HPDE6-E6E7 (cell line): ENCODE data around the gene GATB.
A peak's percentile ranks its signal among the peaks of the same experiment; 100 is the strongest.
"Not testable (repeated sequence)": the region's sequence is repeated elsewhere in the genome, so short reads cannot be mapped to it uniquely, and the experiment has no call there.

Experiments
- DNase-seq: peaks from one replicate; pipeline ENCODE4 v3.0.0; 2011; ENCODE audit warnings: missing footprints; ENCODE audit errors: extremely low spot score

GATB gene

GRCh38 chr4:151785484-151786157 is 24.8 kb upstream of the GATB start:
- DNase-seq, result no peak

DNA sequence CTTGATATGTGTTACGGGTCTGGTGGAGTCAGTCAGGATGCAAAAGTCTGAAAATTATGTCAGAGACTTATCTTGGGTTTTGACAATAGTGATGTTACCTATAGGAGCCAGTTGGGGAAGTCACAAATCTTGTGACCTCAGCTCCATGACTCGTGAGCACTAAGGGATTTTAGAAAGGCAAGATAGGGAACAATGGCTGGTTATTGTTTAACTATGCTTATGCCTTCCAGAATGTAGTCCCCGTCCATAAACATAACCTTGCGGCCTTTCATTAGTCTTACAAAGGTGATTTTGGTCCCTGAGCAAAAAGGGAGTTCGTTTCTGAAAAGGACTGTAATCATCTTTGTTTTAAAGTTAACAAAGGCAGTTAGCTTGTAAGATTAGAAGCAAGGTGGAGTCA is 23.9 kb upstream of the GATB start:
- DNase-seq, result no peak

- DNase-seq, result no peak
Observed at GRCh38 chr4:151783867-151784266, 23.1 kb upstream of the GATB start.

GRCh38 chr4:151782296-151782695 is 21.5 kb upstream of the GATB start:
- no peak for DNase-seq

DNA sequence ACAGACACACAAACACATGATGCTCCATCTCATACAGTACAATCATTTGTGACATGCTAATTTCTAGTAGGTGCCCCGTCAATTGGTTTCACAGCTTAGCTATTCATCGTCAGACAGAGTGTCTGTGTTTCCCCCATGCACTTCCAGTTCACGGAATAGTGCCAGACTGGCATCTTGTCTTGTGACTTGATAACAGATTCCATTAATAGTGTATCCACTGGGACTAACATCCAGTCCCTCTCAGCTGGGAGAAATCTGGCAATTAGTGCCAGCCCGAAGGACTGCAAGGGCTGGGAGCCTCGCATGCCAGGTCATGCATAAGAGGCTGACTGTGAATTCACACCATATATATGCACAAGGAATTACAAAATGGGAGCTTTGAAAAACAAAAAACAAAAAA is 20.2 kb upstream of the GATB start:
- no peak for DNase-seq

DNA sequence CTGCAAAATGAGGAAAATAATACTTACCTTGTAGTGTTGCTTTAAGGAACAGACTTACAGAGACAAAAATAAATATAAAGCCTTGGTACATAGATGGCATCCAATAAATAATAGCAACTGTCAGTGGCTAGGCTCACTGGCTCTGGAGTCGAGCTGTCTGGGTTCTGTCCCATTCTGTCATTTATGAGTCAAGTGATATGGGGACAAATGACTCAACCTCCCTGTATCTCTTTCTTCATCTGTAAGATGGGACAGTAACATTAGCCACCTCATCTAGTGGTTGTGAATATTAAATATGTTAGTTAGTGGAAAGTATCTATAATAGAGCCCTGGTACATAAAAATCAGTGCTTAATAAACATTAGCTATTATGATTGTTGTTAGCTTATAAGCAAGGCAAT is 16.7 kb upstream of the GATB start:
- DNase-seq, result no peak

GRCh38 chr4:151774324-151774723 is 13.5 kb upstream of the GATB start:
- DNase-seq, result no peak

DNA sequence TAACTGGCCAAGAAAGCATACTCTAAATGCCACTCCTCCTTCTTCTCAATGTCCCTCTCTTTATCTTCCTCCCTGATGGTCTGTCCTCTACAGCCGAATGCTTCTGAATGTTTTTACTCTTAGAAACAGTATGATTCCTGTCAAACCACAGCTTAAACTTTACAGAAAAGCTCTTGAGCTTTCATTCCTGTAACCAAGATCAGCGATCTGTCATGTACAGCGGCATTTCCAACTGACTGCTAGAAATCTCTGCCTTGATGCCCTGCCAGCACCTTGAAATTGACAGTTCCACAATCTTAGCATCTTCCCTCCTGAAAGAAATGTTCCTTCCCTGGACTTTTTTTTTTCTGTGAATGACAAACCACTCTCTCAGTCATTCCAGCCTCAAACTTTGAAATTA is 11.5 kb upstream of the GATB start:
- no peak for DNase-seq

GRCh38 chr4:151771664-151772063 is 10.9 kb upstream of the GATB start:
- DNase-seq, result no peak

DNA sequence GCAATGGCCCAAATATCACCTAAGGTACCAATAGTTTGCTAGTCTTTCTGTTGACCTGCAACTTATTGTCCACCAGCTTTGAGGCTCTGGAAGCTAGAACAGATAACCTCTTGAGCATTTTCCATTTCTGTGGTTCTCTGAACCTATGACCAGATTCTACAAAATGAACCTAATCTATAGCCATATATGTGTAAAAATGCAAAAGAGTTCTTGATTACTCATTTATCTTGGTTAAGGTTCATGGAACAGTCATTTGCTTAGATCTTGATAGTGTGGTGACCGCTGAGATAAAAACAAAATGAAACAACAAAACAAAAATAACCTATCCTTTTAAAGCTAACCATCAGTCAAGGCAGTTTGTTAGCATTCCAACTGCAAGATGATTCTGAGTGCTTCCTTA is 9.3 kb upstream of the GATB start:
- no peak for DNase-seq

DNA sequence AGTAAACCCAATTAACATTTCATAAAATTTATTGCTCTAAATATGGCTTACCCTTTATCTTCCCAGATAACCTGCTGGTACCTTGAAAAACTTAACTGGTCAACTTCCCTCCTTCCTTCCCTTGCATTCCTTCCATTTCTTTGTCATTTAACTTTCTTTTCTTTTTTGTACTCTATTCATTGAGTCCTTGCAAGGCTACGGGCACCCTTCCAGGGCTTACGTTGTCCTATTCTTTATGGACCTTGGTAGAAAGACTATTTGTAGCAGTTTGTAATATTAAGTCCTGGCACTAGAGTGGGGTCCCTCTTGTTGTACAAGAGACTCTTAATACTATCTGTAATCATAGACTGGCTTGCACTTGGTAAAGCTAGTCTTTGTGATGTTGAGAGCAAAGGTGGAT is 8.0 kb upstream of the GATB start:
- DNase-seq, result no peak

DNA sequence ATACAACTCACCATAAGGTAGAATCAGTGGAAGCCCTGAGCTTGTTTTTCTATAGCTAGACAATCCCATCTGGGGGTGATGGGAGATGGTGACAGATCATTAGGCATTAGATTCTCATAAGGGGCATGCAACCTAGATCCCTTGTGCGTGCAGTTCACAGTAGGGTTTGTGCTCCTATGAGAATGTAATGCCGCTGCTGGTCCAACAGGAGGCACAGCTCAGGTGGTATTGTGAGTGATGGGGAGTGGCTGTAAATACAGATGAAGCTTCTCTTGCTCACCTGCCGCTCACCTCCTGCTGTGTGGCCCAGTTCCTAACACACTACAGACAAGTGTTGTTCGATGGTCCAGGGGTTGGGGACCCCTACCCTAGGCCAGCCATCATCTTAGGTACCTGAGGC is 5.9 kb upstream of the GATB start:
- DNase-seq, result no peak

- DNase-seq, result no peak
Observed at GRCh38 chr4:151760002-151760401, 805 bp downstream of the GATB start.

DNA sequence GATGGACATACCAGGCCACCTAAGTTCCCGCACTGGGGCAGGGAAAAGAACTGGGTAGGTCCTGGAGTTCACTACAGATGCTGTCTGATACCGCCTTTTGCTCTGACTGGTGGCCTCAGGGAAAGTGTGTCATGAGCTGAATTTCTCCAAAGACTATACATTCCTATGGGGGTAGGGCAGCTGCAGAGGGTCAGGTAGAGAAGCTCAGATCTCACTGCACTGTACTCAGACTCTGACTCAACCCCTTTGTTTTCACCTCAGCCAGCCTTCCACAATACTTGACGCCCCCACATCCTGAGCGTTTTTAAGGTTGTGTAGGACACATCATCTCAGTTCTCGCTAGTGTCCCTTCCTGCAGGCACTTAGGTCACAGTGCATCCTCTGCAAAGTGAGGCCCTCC is 7.8 kb downstream of the GATB start:
- DNase-seq, result peak; percentile 61

- DNase-seq, result no peak
Observed at GRCh38 chr4:151750156-151750555, 10.7 kb downstream of the GATB start.

DNA sequence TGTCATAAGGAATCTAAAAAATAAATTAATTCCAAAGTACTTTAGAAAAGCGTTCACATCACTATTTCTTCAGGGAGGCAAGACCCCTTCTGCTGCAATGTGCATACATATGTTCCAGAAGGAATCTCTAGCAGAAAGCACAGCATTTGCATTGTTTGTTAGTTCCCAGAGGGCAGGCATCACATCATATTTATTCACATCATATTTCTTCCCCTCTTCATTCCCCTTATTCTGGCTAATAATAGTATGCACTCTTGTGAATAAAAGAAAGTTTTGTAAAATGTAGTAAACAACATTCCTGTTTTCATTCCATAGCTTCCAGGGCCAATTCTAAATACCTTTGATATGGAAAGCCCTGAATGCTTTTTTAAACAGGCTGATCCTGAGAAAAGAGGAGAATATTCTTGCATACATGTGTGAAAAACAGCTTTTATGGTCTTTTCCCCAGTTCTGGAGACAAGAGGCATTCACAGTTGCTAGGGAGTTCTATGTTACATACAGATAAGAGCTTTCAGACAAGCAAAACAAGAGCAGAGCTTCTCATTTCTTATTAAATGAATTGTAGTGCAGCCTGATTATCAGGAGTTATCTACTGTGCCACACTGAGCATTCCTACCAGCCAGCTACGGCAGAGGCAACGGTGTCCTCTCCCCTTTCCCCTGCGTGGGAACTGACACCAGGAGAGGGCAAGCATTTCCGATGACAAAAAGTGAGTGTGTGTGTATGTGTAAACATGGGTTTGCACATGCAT is 15.2 kb downstream of the GATB start:
- no peak for DNase-seq

DNA sequence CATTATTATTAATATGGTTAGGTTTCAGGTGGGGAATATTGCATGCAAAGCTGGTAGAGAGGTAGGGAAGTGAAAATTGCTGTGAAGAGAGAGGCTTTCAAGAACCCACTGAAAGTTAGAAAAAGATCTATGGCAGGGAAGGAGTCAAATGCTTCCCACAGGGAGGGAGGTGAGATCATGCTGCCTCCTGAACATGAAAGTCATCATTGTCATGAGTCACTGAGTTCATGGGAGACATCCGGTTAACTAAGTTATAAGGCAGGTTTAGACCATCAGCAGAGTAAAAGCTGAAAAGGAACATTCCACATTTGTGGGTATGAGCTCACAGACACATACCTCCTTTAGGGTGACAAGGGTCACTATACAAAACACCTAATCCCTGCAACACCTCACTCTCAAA is 16.2 kb downstream of the GATB start:
- peak; percentile 93 for DNase-seq

- DNase-seq, result no peak
Observed at GRCh38 chr4:151743894-151744293, 16.9 kb downstream of the GATB start.

DNA sequence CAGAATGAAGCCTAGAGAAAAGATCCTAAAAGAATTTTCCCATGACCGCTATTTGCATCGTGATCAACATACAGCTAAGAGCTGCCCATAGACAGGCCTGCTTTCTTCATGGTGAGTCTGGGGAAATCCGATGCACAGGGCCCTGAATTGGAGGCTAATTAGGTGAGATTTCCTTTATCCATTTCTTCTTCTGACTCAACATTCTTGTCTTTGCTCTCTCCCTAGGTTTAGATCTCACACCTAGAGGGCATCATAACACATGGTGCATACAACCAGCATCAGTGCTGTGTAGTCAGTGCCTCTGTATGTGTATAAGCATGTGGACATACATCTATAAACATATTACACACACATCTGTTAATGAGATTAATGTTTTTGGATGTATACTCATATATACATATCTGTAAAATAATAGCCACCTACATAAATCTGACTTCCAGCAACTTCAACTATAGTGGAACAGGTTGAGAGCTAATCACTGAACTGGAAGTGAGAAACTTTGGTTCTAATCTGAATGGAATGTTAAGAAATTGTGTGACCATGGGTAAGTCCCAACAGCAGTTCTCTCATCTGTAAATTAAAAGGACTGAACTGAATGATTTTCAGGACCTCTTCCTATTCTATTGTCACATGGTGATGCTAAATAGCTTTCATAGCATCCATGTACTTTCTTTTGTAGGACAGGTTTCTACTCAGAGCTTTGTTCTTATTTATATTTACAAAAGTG is 17.5 kb downstream of the GATB start:
- no peak for DNase-seq

- no peak for DNase-seq
Observed at GRCh38 chr4:151738720-151739517, 21.9 kb downstream of the GATB start.

DNA sequence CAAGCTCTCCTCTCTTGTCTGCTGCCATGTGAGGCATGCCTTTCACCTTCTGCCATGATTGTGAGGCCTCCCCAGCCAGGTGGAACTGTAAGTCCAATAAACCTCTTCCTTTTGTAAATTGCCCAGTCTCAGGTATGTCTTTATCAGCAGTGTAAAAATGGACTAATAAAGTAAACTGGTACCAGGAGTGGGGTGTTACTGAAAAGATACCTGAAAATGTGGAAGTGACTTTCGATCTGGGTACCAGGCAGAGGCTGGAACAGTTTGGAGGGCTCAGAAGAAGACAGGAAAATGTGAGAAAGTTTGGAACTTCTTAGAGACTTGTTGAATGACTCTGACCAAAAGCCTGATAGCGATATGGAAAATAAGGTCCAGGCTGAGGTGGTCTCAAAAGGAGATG is 24.0 kb downstream of the GATB start:
- DNase-seq, result not testable (repeated sequence)

DNA sequence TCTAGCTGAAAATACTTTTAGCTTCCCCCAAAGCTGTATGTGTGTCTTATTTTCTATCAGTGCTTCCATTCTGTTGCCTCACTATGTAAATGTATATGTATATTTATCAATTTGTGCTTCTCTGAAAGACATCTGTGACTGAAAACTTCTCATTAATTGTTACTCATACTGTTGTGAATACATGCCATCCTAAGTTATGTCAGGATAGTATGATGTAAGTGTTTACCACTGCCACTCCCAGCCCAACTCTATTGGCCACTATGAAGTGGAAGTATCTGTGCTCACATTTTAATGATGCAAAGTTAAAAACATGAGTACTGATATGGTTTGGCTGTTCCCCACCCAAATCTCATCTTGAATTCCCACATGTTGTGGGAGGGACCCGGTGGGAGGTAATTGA is 24.4 kb downstream of the GATB start:
- no peak for DNase-seq
